PC-3 (cell line): ENCODE results near the gene MCCC1.

ENCODE experiments used
- EZH2 ChIP-seq: fragments of 300-600 bp; sonication (generic); IDR thresholded peaks from one replicate; pipeline ENCODE4 v1.6.1; 2017; ENCODE audit warnings: antibody characterized with exemption, mild to moderate bottlenecking, low read length; ENCODE audit not compliant: unreplicated experiment
- EZH2phosphoT487 ChIP-seq: fragments of 300-600 bp; sonication (generic); IDR thresholded peaks from 2 replicates; pipeline ENCODE4 v1.6.1; 2018; ENCODE audit warnings: mild to moderate bottlenecking, antibody characterized with exemption, low read length, borderline replicate concordance
- TF ChIP-seq, protein P1 (sequence below): fragments of 300-600 bp; sonication (generic); conservative IDR thresholded peaks from 2 replicates; pipeline ENCODE4 v1.5.1; 2017; ENCODE audit warnings: antibody characterized with exemption, low read depth, mild to moderate bottlenecking, low read length

DNA sequence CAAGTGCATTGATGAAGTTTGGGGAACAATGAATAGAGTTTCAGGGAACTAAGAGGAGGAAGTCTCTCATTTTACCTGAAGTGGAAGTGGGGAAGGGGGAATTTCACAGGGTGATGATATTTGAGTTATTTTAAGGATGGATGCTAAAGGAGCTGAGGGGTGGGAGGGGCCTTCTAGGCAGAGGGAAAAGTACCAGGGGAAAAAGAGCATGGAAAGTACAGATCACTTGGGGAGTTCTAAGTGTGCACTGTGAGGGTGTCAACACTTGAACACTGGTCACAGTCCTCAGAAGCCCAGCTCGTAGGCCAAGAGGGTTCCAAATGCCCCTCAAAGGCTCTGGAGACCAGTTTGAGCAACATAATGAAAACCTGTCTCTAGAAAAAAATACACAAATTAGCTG lies 45.1 kb upstream of the MCCC1 start:
- TF ChIP-seq, protein P1, sequence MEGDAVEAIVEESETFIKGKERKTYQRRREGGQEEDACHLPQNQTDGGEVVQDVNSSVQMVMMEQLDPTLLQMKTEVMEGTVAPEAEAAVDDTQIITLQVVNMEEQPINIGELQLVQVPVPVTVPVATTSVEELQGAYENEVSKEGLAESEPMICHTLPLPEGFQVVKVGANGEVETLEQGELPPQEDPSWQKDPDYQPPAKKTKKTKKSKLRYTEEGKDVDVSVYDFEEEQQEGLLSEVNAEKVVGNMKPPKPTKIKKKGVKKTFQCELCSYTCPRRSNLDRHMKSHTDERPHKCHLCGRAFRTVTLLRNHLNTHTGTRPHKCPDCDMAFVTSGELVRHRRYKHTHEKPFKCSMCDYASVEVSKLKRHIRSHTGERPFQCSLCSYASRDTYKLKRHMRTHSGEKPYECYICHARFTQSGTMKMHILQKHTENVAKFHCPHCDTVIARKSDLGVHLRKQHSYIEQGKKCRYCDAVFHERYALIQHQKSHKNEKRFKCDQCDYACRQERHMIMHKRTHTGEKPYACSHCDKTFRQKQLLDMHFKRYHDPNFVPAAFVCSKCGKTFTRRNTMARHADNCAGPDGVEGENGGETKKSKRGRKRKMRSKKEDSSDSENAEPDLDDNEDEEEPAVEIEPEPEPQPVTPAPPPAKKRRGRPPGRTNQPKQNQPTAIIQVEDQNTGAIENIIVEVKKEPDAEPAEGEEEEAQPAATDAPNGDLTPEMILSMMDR, result no peak
- TF ChIP-seq EZH2phosphoT487 (no peak), EZH2 (no peak)
